Activated CD4-positive, alpha-beta memory T cell treated with anti-CD3 and anti-CD28 coated beads for 36 hours (primary cell): ENCODE measurements around the gene NCAN. TPM values are rescaled to one million over a fixed set of nuclear protein-coding genes. Genes with fewer than 3 reads are reported as not detected.

Experiments
- CTCF ChIA-PET: fragments of 350-600 bp; sonication (Branson Sonifier 250); formaldehyde crosslinking; loops from one replicate; lab custom pipeline; 2021; ENCODE audit warnings: antibody characterized with exemption, inconsistent platforms; lab: Charles Lee
- POLR2A ChIA-PET: fragments of 350-600 bp; sonication (Branson Sonifier 250); formaldehyde crosslinking; loops from one replicate; lab custom pipeline; 2021; ENCODE audit warnings: antibody characterized with exemption; lab: Charles Lee
- DNase-seq: peaks from one replicate; pipeline ENCODE4 v3.0.0-alpha.2; 2020
- H3K27ac Mint-ChIP-seq: one replicate; pipeline ENCODE4 v1.8.0; 2021; ENCODE audit warnings: mixed read lengths
- H3K27me3 Mint-ChIP-seq: one replicate; pipeline ENCODE4 v1.8.0; 2021; ENCODE audit warnings: mixed read lengths
- H3K36me3 Mint-ChIP-seq: one replicate; pipeline ENCODE4 v1.8.0; 2021; ENCODE audit warnings: mixed read lengths
- H3K4me1 Mint-ChIP-seq: one replicate; pipeline ENCODE4 v1.8.0; 2021; ENCODE audit warnings: low read depth, mixed read lengths
- H3K4me3 Mint-ChIP-seq: one replicate; pipeline ENCODE4 v1.8.0; 2021; ENCODE audit warnings: mild to moderate bottlenecking, mixed read lengths
- H3K9me3 Mint-ChIP-seq: one replicate; pipeline ENCODE4 v1.8.0; 2021; ENCODE audit warnings: mixed read lengths
- intact Hi-C: fragments of 100-400 bp; cut with micrococcal nuclease; formaldehyde crosslinking; loops from one replicate; pipeline ENCODE4 v1.15.1; 2023
- total RNA-seq, 2 experiments: library from RNA; stranded (reverse); gene quantifications; one replicate each; pipeline ENCODE4 v1.2.3, GENCODE V29; 2021

The NCAN gene
- total RNA-seq, 2 experiments from 2014 or later: 0.05 to 0.07 TPM

DNA sequence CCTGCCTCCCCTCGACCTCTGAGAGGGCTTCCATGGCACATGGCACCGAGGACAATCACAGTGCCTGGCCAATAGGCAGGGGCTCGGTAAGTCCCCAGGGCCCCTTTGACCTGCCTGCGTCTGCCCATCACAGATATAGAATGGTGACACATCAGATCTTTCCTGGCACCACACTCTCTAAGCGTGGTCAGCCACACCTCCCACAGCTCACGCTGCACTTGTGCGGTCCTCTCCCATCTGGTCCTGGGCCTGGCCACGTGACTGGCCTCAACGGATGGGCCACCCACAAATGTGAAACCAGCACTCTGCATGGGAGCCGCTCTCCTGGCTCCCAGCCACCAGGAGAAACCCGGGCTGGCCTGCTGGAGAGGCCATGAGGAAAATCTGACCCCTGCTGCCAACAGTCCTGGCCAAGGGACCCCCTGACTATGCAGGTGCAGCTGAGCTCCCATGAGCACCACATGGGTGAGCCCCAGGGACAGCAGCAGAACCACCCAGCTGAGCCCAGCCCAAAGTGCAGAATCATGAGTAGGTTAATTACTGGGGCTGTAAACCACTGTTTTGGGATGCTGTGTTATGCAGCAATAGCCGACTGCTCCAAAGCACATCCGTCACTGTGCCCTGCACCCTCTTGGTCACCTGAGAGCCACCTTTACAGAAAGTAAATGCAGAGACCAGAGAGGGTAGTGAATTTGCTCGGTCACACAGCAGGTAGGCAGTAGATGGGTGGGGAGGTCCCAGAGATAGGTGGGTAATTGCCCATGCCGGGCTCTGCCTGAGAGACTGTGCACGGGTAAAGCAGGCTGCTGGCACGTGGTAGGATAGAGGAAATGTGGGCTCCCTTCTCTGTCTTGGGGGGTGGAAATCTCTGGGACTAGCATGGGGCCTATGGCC is 32.0 kb upstream of the NCAN start:
- Mint-ChIP-seq H3K27me3 (no peaks in the 10 kb centered on the region), H3K36me3 (peaks cover 15% of the 10 kb centered on the region), H3K27ac (no peak overlapping the region), H3K4me1 (no peaks in the 10 kb centered on the region), H3K4me3 (no peak overlapping the region), H3K9me3 (no peaks in the 10 kb centered on the region)
- DNase-seq: no peak
- intact Hi-C loops: no loop called here
- ChIA-PET CTCF (no interaction called here), POLR2A (no interaction called here)

DNA sequence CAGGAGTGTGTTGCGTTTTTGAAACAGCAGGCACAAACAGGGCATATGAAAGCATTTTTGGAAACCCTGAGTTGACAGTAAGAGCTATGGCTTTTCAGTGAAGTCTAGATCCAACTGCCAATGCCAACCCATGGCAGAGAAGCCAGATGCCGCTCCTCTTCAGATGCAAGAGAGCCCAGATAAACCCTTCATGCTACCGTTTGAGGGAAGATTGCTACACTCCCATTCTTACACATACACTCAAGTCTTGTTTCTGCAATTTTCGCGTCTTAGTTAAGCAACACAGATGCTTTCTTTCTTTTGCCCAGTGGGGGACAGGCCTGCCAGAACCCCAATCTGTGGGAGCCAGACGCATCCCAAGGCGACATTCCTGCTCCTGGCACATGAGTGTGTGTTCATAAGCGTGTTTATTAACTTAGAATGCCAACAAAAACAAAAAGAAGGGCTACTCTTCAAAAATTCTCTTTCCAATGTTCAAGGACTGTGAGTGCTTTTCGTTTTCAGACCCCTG is 30.2 kb upstream of the NCAN start:
- POLR2A ChIA-PET: no interaction called here
- intact Hi-C loops: no loop called here
- Mint-ChIP-seq H3K4me1 (peaks cover 6% of the 10 kb centered on the region), H3K36me3 (peaks cover 21% of the 10 kb centered on the region), H3K9me3 (peaks cover 3% of the 10 kb centered on the region), H3K27ac (no peak overlapping the region), H3K27me3 (no peaks in the 10 kb centered on the region), H3K4me3 (no peak overlapping the region)
- CTCF ChIA-PET: interaction anchor here (1.0 to 1.6 kb wide), 2 partner anchors 45 to 309 kb away, joined by 3 read pairs; no protein-coding TSS in a partner anchor
- no peak for DNase-seq

DNA sequence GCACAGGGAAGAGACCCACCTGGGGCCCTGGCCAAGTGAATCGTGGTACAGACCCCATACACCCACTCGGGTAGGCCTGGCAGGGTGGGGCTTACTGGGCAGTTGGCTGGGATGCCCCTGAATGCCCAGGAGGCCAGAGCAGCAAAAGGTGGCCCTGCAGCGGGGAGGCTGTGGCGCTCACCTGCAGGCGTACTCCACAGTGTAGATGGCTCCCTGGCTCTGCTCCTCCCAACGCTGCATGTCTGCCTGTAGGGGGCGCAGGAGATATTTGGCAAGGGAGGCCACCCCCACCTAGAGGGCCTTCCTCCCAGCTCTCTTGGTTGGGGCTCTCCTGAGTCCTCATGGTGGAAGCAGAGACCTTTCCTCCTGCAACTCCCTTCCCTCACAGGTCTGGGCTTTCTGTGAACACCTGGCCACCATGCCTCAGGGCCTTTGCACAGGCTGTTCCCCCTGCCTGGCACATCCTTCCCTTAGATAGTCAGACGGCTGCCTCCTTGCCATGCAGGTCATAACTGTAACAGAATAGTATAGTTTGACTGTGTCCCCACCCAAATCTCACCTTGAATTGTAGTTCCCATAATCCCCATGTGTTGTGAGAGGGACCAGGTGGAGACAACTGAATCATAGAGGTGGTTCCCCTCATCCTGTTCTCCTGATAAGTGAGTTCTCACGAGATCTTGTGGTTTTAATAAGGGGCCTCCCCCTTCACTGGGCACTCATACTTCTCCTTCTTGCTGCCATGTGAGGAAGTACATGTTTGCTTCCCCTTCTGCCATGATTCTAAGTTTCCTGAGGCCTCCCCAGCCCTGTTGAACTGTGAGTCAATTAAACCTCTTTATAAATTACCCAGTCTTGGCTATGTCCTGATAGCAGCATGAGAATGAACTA is 25.7 kb upstream of the NCAN start:
- intact Hi-C loops: loop anchor here (1.0 kb wide), 1 partner anchor 39 kb away; no protein-coding TSS in a partner anchor
- ChIA-PET POLR2A (no interaction called here), CTCF (interaction anchor here (0.6 to 4.0 kb wide), 7 partner anchors 10 to 304 kb away, joined by 3 to 12 read pairs (median 4); no protein-coding TSS in a partner anchor)
- DNase-seq: peak; percentile 70
- peaks cover 7% of the 10 kb centered on the region for H3K9me3 Mint-ChIP-seq
- no peaks in the 10 kb centered on the region for H3K27me3 Mint-ChIP-seq
- H3K4me3 Mint-ChIP-seq: no peak overlapping the region
- no peak overlapping the region for H3K27ac Mint-ChIP-seq
- peaks cover 23% of the 10 kb centered on the region for H3K36me3 Mint-ChIP-seq
- peaks cover 30% of the 10 kb centered on the region for H3K4me1 Mint-ChIP-seq

DNA sequence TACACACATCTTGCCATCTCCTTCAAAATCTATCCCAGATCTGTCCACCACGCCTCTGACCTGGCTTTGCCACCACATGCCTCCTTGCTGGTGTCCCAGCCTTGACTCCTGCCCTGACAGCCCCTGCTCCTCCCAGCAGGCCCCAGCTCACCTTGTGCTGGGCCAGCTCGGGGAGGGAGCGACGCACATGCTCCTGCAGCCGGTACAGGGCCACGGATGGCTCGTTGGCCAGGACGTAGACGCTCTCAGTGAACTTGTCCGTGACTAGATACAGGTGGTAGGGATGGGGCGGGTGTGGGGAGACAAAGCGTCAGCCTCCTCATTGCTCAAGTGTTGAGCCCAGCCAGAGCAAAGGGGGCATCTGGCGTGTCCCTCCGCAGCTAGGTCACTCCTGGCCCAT is 25.0 kb upstream of the NCAN start:
- peaks cover 34% of the 10 kb centered on the region for H3K4me1 Mint-ChIP-seq
- H3K4me3 Mint-ChIP-seq: no peak overlapping the region
- POLR2A ChIA-PET: no interaction called here
- no peak overlapping the region for H3K27ac Mint-ChIP-seq
- peaks cover 22% of the 10 kb centered on the region for H3K36me3 Mint-ChIP-seq
- DNase-seq: no peak
- CTCF ChIA-PET: interaction anchor here (1.1 to 4.0 kb wide), 3 partner anchors 9 to 34 kb away, joined by 3 to 12 read pairs (median 5); no protein-coding TSS in a partner anchor
- H3K9me3 Mint-ChIP-seq: peaks cover 7% of the 10 kb centered on the region
- intact Hi-C loops: loop anchor here (1.0 kb wide), 1 partner anchor 39 kb away; no protein-coding TSS in a partner anchor
- H3K27me3 Mint-ChIP-seq: no peaks in the 10 kb centered on the region

DNA sequence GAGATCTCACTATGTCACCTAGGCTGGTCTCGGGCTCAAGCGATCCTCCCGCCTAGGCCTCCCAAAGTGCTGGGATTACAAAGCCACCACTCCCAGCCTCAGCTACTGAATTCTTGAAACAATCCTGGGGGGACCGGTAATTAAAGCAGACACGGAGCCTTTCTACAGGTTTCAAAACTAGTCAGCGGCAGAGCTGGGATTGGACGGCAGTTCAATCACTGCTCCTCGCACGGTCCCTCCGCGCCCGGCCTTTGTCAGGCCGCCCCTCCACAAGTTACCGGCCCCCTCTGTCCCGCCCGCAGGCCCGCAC is 20.0 kb upstream of the NCAN start:
- H3K4me3 Mint-ChIP-seq: peak overlapping the region; percentile 96
- POLR2A ChIA-PET: interaction anchor here (1.1 to 4.4 kb wide), 2 partner anchors 11 to 272 kb away, joined by 3 to 25 read pairs; partner anchors contain the start of genes COPE, DDX49 and NR2C2AP
- H3K9me3 Mint-ChIP-seq: peaks cover 2% of the 10 kb centered on the region
- H3K36me3 Mint-ChIP-seq: peaks cover 6% of the 10 kb centered on the region
- H3K4me1 Mint-ChIP-seq: peaks cover 40% of the 10 kb centered on the region
- no peak for DNase-seq
- H3K27ac Mint-ChIP-seq: peak overlapping the region; percentile 96
- CTCF ChIA-PET: interaction anchor here (1.1 to 2.9 kb wide), 6 partner anchors 11 to 299 kb away, joined by 3 to 14 read pairs (median 8); partner anchors contain the start of gene NR2C2AP
- intact Hi-C loops: loop anchor here (1.0 to 10.0 kb wide), 9 partner anchors 12 to 669 kb away; partner anchors contain the start of genes ATP13A1, COPE, DDX49 and ELL
- no peaks in the 10 kb centered on the region for H3K27me3 Mint-ChIP-seq

DNA sequence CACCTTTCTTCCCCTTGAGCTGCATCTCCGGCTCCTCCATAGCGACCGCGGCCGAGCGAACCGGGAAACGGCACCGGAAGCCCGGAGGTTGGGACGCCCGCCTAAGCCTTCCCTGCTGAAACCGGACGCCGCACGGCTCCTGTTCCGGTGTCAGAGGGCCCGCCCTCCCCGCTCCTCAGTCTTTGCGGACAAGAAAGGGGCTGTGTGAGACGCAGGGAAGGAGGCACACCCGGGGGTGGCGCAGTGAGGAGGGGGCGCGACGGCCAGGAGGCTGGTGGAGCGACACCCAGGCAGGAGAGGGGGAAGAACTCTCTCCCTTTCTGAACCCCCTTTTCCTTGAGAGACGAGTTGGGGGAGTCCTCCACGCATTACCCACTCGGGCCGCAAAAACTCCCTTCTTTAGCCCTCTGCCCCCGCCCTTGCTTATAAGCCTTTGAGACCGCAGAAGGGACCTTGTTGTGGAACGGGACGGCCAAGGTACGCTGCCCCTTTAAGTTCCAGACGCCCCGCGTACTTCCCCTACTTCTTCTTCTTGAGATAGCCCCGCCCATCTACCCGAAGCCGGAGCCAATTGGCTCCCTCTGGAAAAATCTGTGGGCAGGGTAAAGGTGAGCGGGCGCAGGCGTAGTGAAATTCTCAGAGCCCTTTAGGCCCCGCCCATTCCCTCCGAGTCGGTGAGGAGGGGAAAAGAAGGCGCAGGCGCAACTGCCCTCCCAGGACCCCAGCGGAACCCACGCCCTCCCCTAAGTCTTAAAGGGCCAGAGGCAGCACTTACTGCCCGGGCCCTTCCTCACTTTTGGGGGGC is 19.5 kb upstream of the NCAN start, which contains the start of the genes BORCS8 and RFXANK:
TSS of gene BORCS8 (minus strand) at position 75 of the 805 bp plus-strand sequence. CDS start at position 40, 35 bp downstream.
TSS of gene RFXANK (plus strand) at position 181 of the 805 bp plus-strand sequence. CDS start 1,689 bp downstream, outside the sequence.
- peaks cover 3% of the 10 kb centered on the region for H3K36me3 Mint-ChIP-seq
- CTCF ChIA-PET: interaction anchor here (1.2 to 2.9 kb wide), 6 partner anchors 11 to 298 kb away, joined by 3 to 14 read pairs (median 8); partner anchors contain the start of gene NR2C2AP
- DNase-seq: peak; percentile 100
- no peaks in the 10 kb centered on the region for H3K9me3 Mint-ChIP-seq
- POLR2A ChIA-PET: interaction anchor here (1.1 to 4.4 kb wide), 2 partner anchors 10 to 273 kb away, joined by 3 to 25 read pairs; partner anchors contain the start of genes COPE, DDX49 and NR2C2AP
- H3K4me1 Mint-ChIP-seq: peaks cover 38% of the 10 kb centered on the region
- H3K27ac Mint-ChIP-seq: peak within 1 kb of the TSS; percentile 96
- intact Hi-C loops: loop anchor here (1.0 to 10.0 kb wide), 9 partner anchors 11 to 670 kb away; partner anchors contain the start of genes ATP13A1, COPE, DDX49 and ELL
- H3K4me3 Mint-ChIP-seq: peak within 1 kb of the TSS; percentile 96
- H3K27me3 Mint-ChIP-seq: no peaks in the 10 kb centered on the region

DNA sequence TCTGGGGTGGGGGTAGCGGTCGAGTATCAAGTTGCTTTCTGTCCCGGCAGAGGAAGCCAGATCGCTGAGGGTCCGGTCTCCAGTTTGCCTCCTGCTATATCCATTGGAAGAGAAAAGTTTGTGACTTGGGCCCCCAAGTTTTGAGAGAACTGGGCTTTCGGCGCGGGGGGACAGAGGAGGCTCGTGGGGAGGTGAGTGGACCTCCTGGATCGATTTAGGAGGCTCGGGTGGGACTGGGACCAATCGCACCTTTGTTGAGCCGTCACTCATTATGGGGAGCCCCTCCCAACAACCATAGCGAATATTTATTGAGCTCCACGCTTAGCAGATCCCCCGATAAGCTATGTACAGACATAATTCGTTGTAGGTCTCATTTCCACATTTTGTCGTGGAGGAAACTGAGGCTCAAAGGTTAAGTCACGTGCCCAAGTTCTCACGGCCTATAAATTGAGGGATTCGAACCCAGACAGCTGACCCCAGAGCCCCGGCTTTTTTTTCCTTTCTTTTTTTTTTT is 18.8 kb upstream of the NCAN start:
- H3K27me3 Mint-ChIP-seq: no peaks in the 10 kb centered on the region
- ChIA-PET CTCF (interaction anchor here (1.2 to 2.9 kb wide), 4 partner anchors 10 to 47 kb away, joined by 4 to 14 read pairs (median 12); partner anchors contain the start of gene NR2C2AP), POLR2A (interaction anchor here (0.8 to 4.4 kb wide), 2 partner anchors 9 to 180 kb away, joined by 3 to 25 read pairs; partner anchors contain the start of gene NR2C2AP)
- H3K4me1 Mint-ChIP-seq: peaks cover 38% of the 10 kb centered on the region
- no peak for DNase-seq
- H3K36me3 Mint-ChIP-seq: peaks cover 4% of the 10 kb centered on the region
- peak overlapping the region; percentile 96 for H3K27ac Mint-ChIP-seq
- intact Hi-C loops: loop anchor here (1.0 to 10.0 kb wide), 9 partner anchors 10 to 671 kb away; partner anchors contain the start of genes ATP13A1, COPE, DDX49 and ELL
- peak overlapping the region; percentile 96 for H3K4me3 Mint-ChIP-seq
- H3K9me3 Mint-ChIP-seq: no peaks in the 10 kb centered on the region

DNA sequence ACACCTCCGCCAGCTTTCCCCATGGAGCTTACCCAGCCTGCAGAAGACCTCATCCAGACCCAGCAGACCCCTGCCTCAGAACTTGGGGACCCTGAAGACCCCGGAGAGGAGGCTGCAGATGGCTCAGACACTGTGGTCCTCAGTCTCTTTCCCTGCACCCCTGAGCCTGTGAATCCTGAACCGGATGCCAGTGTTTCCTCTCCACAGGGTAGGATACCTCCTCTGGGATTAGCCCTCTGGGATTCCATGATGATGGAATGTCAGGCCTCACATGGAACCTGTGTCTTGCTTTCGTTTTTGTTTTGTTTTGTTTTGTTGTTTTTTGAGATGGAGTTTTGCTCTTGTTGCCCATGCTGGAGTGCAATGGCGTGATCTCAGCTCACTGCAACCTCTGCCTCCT is 17.8 kb upstream of the NCAN start:
- Mint-ChIP-seq H3K27ac (no peak overlapping the region), H3K36me3 (peaks cover 10% of the 10 kb centered on the region), H3K4me1 (peaks cover 33% of the 10 kb centered on the region), H3K9me3 (no peaks in the 10 kb centered on the region), H3K4me3 (peak overlapping the region; percentile 96), H3K27me3 (no peaks in the 10 kb centered on the region)
- intact Hi-C loops: loop anchor here (5.0 to 10.0 kb wide), 3 partner anchors 132 to 471 kb away; partner anchors contain the start of genes ATP13A1, SLC25A42 and ZNF101
- no peak for DNase-seq
- ChIA-PET POLR2A (interaction anchor here (4.4 kb wide), 1 partner anchor 8 kb away, joined by 25 read pairs; the partner anchor contains the start of gene NR2C2AP), CTCF (interaction anchor here (1.7 kb wide), 1 partner anchor 19 kb away, joined by 6 read pairs; no protein-coding TSS in a partner anchor)

DNA sequence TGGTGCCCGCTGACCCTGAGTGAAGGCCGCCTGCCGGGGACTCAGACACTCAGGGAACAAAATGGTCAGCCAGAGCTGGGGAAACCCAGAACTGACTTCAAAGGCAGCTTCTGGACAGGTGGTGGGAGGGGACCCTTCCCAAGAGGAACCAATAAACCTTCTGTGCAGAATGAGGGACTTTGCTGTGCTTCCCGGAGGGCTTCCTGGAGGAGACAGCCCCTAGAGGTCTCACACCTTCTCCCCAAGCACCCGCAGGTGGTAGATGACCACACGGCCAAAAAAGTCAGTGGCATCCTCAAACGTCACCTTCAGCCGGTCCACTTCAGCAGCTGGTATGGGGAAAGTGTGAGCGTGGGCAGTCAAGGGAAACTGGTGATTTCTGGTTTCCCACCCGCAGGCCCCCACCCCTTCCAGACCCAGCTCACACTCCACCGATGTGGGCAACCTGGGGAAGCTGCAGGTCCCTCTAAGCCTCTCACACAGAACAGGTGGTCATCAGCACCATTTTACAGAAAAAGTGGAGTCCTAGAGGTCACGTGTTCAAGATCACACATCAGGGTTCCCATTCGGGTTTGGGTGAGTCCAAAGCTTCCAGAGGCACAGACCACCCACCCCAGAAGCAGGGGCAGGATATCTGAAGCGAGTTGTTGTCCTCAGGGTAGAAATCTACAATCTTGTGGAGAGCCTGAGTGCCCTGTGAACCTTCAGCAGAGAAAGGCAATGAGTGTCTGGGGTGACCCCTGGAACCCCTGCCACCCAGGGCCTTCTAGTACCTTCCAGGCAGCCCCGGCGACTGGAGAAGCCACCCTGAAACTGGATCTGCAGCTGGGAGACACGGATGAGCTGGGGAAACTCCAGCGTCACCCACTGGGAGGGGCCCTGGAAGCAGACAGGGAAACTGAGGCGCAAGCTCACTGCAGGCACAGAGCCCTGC is 9.8 kb upstream of the NCAN start:
- H3K36me3 Mint-ChIP-seq: peaks cover 25% of the 10 kb centered on the region
- no peaks in the 10 kb centered on the region for H3K9me3 Mint-ChIP-seq
- no peak for DNase-seq
- intact Hi-C loops: no loop called here
- no peaks in the 10 kb centered on the region for H3K27me3 Mint-ChIP-seq
- peak overlapping the region; percentile 93 for H3K27ac Mint-ChIP-seq
- H3K4me3 Mint-ChIP-seq: peak overlapping the region; percentile 94
- H3K4me1 Mint-ChIP-seq: peaks cover 21% of the 10 kb centered on the region
- ChIA-PET POLR2A (interaction anchor here (0.8 to 3.0 kb wide), 2 partner anchors 9 to 282 kb away, joined by 3 to 25 read pairs; partner anchors contain the start of genes BORCS8, DDX49 and RFXANK), CTCF (interaction anchor here (0.9 to 3.4 kb wide), 5 partner anchors 10 to 27 kb away, joined by 3 to 15 read pairs (median 11); partner anchors contain the start of genes BORCS8, NCAN and RFXANK)
